COLO829 (cell line): ENCODE results near the gene CAPN5.

Experiments
- DNase-seq: peaks from one replicate; pipeline ENCODE4 v3.0.0; 2012; ENCODE audit warnings: low spot score

The CAPN5 gene

GRCh38 chr11:77065878-77066228 lies 918 bp upstream of the CAPN5 start:
- no peak for DNase-seq

DNA sequence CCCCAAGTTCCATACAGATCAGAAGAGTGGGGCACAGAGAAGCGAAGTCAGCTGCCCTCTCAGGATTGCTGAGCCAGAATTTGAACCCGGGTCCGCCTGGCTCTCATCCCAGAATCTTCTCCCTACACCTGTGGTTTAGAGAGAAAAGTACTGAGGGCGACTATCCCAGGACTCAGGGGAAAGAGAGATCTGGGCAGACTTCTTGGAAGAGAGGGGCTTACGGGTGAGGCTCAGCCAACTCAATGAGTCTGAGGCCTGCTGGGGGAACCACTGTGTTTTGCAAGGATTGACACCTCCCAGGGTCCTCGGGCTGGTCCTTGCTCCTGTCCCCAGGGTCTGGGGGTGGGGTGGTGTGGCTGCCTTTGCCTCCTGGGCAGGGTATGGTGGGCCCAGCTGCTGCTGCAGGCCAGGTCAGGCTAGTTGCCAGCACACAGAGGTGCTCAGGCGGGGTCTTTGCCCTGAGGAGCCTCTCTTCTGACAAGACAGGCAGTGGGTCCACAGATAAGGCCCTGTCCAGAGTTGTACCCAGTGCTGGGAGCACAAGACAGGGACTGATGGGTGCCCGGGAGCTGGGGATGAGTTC lies 1.2 kb downstream of the CAPN5 start:
- DNase-seq: no peak

- no peak for DNase-seq
These were observed 1.9 kb downstream of the CAPN5 start for GRCh38 chr11:77068457-77069335.

DNA sequence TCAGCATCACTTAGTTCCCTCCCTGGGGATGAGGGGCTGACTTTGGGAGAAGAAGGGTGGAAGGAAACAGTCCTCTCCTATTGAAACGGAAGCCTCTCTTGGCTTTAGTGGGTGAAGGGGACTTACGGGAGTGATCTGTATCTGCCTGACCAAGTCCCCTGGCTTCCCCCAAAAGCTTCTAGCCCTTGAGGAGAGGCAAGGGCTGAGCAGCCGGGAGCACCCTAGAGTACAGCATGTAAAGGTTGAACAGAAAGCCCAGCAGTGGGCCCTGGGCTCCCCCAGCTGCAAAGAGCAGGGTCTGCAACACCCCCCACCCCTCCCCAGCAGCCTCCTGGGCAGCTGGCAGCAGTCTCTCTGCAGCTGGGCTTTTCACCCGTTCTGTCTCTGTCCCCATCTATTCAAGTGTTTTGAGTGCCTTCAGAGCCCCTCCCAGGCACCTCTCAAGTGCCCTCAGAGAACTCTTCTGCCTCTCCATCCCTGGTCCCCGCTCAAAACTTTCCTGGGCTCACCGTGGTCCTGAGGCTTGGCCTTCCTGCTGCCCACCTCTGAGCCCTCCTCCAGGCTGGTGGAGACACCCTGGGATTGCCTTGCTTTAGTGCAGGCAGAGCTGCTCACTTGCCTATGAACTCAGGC lies 2.7 kb downstream of the CAPN5 start:
- DNase-seq: no peak

DNA sequence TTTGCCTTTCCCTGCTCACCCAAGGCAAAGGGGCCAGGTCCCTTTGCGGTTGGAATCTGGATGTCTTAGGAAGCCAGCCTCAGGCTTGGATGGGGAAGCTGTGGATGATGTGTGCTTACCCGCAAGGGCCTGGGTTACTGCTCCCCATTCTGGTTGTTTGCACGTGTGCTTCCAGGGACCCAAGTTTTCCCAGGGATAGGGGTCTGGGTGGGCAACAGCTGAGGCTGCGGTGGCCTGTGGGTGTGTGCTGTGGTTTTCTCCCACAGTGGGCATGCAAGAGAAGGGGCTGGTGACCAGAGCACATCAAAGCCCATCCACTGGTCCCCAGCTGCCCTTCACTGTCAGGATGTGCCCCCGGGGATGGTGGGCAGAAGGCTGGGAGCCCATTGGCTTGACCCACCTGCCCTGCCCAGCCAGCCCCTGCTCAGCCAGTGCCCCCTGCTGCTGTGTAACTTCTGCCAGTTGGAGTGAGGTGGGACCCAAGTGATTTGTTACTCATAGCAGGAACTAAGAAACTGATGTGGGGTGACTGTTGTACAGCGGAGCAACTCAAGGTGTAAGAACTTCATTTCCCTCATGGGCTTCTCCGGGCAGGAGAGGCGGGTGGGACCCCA lies 3.3 kb downstream of the CAPN5 start:
- no peak for DNase-seq

- DNase-seq: no peak
These were observed 4.3 kb downstream of the CAPN5 start for GRCh38 chr11:77071077-77071476.

- no peak for DNase-seq
These were observed 5.2 kb downstream of the CAPN5 start for GRCh38 chr11:77071671-77072605.

DNA sequence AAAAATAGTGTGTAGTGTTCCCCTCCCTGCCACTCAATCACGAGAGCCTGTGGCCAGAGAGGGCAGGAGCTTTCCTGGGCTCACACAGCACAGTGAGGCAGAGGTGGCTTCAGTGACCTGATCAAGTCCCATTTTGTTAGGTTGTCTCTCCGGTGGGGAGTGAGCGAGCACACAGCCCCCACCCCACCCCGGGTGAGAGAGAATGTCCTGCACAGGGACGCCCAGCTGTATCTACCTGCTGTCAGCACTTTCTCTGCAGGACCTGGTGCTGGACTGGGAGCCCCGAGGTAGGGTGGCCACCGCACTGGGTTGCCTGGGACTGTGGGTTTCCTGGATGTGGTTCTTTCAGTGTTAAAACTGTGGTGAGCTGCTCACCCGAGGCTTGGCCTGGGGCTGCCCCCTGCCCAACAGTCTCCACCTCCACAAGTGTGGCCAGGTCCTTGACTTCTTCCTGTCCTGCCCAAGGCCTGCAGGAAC lies 6.1 kb downstream of the CAPN5 start:
- no peak for DNase-seq

- DNase-seq: no peak
These were observed 6.7 kb downstream of the CAPN5 start for GRCh38 chr11:77073328-77074001.

GRCh38 chr11:77074205-77074604 lies 7.4 kb downstream of the CAPN5 start:
- DNase-seq: no peak

- DNase-seq: no peak
These were observed 8.0 kb downstream of the CAPN5 start for GRCh38 chr11:77074626-77075221.

DNA sequence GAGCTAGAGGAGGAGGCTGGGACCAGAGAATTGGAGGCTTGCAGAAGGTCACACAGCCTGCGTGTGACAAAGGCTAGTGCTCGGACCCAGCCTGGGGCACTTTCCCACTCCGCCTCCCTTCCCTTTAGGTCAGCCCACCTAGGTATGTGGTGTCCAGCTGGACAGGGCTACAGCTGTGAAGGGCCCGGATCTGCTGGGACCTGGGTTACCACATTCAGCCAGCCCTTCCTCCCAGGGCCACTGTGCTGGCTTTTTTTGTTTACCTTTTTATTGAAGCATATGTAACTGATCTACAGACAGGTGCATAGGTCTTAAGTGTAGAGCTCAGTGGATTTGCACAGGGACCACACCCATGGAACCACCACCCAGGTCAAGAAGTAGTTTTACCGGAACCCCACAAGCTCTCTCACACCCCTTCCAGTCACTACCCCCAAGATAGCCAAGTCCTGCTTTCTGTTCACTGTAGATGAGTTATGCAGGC lies 8.7 kb downstream of the CAPN5 start:
- DNase-seq: no peak

- DNase-seq: no peak
These were observed 12.9 kb downstream of the CAPN5 start for GRCh38 chr11:77079666-77080065.

GRCh38 chr11:77080643-77081210 lies 14.0 kb downstream of the CAPN5 start:
- DNase-seq: no peak

DNA sequence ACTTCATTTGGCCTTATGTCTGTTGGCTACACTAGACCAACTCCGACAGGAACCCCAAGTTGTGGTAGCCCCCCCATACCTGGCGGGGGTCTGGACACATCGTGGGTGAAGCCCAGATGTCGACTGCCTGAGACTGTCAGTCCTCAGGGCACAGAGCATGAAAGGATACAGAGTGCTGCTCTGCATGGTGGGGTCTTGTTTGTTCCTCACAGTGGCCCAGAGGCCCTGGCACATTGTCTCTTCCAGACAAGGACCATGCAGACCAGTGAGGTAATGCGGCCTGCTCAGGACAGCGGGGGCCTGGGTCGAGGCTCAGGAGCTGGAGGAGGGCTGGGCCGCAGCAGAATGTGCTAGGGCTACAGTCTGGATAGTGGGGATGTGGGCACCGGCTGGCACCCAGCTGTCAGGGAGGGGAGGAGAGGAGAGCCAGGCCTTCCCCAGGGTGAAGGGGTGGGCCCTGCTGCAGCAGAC lies 14.6 kb downstream of the CAPN5 start:
- DNase-seq: no peak

DNA sequence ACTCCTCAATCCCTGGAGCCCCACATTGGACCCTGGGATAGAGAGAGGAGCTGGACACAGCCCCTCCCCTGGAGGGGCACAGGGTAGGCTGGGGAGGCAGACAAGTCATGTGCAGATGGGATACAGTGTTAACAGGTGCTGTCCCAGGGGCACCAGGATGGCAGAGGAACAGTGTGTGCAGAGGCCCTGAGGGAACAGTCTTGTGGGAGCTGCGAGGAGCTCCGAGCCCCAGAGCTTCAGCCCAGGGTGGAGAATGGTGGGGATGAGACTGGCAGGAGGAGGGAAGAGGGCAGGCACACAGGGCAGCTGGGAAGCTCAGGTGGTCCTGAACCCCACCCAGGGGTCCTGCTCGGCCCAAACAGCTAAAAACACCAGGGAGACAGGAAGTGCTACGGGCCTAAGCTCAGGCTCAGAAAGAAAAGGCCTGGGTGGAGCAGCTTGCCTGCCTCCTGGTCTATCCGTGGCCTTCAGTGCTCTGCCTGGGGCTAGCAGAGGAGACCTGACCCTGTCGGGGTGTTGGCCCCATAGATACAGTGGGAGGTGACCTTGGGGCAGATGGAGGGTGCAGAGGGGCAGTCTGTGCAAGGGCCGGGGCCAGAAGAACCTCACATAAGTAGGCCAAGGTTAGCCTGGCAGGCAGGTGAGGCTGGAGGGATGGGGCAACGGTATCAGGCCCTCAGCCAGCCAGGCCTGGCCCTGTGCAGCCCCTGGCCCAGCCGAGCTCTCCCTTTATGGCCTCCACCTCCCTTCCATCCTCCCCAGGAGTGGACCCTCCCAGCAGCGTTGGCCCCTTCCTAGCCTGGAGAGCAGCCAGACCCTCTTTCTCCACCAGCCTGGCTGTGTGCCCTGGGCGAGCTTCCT lies 15.4 kb downstream of the CAPN5 start:
- no peak for DNase-seq

DNA sequence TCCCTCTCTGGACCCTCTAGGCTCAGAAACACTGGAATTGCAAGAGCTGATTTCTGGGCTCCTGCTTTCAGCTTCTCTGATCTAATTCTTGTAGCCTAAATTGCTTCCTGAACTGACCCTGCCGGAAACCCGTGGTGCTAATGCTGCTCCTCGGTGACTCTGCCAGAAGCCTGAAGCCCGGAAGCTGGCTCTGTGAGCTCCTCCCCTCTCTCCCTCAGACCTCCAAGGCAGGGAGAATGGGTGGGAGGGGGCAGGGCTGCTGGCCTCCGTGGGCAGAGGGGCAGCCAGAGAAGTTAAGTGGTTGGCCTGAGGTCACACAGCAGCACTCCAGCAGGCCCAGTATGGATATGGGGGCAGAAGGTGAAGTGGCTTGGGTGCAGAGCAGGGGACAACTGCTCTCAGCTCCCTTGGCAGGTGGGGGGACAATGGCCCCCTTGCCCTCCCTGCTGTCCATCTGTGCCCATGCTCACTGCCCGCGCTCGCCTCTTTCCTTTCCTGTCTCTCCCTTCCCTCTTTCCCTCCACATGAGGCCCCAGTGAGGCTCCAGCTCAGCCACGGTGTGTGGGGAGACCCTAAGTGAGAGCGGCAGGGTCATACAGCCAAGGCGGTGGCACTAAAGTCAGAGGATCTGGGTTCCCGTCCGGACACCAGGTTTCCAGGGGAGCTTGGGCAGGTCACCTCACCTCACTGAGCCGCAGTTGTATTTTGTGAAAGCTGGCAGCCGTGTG lies 16.2 kb downstream of the CAPN5 start:
- no peak for DNase-seq

- DNase-seq: no peak
These were observed 16.9 kb downstream of the CAPN5 start for GRCh38 chr11:77083566-77084245.
